Activated CD4-positive, alpha-beta T cell treated with anti-CD3 and anti-CD28 coated beads for 1 hour (primary cell): ENCODE measurements around the gene AOC2.

Source experiments
- DNase-seq: peaks from one replicate; pipeline ENCODE4 v3.0.0-alpha.2; 2020

AOC2 gene

GRCh38 chr17:42844271-42844670, at the start of gene AOC2:
Gene AOC2, plus strand, starts transcription at chr17:42844580. Its CDS starts 47 bp downstream, at chr17:42844627.
- no peak for DNase-seq

DNA sequence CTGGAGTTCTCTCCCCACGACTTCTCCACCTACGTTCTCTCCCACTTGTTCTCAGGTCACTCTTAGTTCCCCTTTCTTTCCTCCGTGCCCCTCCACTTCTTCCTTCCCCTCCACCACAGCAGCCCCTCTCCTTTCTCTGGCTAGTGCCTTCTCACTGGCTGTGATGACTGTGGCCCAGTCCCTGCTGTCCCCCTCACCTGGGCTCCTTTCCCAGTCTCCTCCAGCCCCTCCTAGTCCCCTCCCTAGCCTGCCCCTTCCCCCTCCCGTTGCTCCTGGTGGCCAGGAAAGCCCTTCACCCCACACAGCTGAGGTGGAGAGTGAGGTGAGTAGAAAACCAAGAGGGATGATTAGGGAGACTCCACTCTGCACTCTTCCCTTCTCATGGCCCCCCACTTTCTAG, 49.3 kb upstream of the AOC2 start:
- no peak for DNase-seq

GRCh38 chr17:42795465-42795864, 48.9 kb upstream of the AOC2 start:
- DNase-seq: no peak

- no peak for DNase-seq
Observed at GRCh38 chr17:42796066-42796758, 48.2 kb upstream of the AOC2 start.

DNA sequence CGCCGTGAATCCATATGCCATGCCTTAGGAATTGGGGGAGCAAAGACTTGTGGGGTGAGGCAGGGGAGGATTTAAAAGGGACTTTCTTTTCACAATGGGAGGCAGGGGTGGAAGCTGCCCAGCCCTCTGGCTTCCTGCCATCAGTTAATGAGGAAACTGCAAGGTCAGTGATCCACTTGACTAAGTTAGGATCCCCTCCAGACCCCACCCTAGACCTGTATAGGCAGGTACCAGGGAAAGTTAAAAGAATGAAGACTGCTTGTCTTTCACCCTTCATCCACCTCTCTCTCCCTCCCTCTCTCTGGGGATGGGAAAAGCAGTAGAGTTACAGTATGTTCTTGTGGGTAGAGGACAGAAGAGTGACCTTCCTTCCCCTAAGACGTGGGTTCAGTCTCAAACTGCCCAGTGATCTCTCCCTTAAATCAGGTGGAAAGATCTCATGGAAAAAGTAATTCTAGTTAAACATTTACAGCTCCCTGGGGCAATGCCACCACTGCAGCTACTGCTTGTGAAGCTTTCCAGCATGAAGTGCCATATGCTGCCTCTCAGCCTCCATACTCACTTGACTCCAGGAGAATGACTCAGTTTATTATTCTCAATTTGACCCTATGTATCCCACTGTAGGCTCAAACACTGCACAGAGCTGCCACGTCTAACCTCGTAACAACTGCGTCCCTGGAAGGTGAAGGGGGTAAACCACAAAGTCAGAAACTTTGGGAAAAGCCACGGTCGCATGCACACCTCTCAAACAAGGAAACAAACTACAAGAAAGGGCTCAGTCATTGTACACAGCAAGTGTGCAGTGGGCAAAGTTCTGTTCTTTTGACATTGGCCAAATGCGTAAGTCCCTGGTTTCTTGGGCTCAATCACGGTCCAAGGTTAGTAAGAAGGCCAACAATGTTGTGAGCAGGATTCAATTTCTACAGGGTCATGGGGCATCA, 47.0 kb upstream of the AOC2 start:
- DNase-seq: no peak

DNA sequence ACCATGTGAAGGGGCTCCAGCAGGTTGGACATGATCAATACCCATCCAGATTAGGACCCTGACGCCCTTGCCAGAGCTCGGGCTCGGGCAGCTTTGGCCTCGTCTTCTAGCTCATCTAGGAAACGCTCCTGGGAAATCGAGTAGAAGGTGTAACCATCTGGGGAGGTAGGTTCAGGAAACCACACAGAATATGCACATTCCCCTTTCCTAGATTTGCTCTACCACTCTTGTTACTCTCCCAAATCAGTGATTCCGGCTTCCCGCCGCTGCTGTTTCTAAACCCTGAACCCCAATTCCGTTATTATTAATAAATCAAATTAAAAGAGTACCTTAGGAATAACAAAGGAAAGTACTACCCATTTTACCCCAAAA, 46.4 kb upstream of the AOC2 start:
- no peak for DNase-seq

DNA sequence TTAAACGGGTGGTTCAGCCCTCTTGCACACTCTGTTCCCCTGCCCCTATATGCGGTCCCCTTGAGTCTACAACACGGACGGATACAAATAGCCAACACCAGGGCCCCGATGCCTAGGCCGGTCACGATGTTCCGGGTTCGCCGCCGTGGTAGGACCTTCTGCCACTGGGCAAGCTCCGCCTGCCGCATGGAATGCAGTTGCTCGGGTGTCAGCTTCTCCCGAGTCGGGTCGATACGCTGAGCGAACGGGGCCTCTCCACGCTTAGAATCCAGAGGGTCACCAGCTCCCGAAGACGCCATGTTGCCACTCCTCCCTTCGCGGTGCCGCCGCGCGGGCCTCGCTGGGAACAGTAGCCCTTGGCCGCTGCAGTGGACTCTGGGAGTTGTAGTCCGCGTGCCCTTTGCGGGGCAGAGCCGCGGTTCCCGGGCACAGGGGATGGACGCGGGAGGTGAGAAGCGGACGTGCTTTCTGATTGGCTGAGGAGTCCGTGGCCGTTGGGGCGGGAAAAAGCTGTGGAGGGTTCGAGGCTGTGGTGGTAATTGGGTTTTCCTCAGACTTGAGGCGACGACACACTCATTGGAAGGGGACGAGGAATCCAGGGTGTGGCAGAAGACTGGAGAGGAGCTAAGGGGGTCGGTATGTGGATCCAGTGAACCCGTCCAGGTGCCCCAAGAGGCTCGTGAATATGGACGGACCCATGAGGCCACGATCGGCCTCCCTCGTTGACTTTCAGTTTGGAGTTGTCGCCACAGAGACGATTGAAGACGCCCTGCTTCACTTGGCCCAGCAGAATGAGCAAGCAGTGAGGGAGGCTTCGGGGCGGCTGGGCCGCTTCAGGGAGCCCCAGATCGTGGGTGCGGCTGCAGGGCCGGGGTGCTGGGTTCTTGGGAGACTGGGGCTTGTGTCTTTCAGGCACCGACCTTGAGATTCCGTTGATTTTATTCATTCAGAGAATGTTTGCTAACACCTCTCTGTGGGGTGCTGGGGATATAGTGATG, 45.7 kb upstream of the AOC2 start, which contains the start of the genes CNTD1 and COA3:
Gene CNTD1 (plus strand): TSS at position 479 of the 998 bp plus-strand sequence. CDS start 207 bp downstream, at position 686.
Gene COA3 (minus strand): TSS at position 322 of the 998 bp plus-strand sequence. CDS start 23 bp downstream, at position 299.
- peak; percentile 63 for DNase-seq

GRCh38 chr17:42803074-42803883, 41.1 kb upstream of the AOC2 start:
- DNase-seq: no peak

- no peak for DNase-seq
Observed at GRCh38 chr17:42804918-42805367, 39.4 kb upstream of the AOC2 start.

- no peak for DNase-seq
Observed at GRCh38 chr17:42806249-42806648, 38.1 kb upstream of the AOC2 start.

GRCh38 chr17:42809250-42809649, 35.1 kb upstream of the AOC2 start:
- no peak for DNase-seq

DNA sequence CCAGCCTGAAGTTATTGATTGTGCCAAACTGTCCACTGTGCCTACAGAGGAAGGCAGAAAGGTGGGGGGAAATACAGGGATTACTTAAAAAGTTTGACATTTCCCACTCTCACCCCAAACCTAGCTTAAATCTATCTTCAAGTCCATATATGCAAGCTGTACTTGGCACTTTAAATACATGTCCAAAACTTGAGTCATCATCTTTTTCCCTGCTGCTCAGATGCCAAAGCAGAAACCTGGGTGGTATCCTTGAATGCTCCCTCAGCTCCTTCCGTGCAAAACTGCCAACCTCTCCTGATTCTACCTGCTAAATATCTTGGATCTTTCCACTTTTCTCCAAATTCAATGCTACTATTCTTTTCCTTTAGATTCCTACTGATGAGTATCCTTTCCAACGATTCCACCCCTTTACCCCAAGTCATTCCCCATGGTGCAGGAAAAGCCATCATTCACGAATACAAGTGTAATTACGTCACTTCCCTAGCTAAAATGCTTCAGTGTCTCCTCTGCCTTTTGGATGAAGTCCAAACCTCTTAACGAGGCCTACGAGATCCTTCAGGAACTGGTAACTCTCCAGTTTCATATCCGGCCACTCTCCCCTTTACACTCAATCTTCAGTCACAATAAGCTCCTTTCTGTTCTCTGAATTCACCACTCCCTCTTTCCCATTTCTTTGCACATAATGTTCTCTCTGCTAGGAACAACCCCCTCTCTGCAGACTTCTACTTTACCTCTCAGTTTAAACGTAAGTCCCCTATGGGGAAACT, 29.6 kb upstream of the AOC2 start:
- no peak for DNase-seq

DNA sequence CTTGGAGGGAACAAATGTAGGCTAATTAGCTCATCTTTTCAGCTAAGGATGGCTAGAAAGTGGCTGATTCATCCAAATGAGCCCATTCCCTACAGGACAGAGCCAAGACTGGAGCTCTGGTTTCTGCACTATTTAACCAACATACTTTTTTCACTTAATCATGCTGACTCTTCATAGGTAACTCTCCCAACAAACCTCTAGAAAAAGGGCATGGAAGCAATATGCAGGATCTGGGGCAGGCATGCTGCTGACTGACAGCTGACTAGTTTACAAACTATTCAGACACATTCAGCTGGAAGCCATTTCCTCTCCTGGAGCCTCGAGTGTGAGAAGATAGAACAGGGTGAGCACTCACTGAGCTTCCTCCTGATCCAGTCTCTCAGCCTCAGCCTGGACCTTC, 26.5 kb upstream of the AOC2 start:
- DNase-seq: no peak

DNA sequence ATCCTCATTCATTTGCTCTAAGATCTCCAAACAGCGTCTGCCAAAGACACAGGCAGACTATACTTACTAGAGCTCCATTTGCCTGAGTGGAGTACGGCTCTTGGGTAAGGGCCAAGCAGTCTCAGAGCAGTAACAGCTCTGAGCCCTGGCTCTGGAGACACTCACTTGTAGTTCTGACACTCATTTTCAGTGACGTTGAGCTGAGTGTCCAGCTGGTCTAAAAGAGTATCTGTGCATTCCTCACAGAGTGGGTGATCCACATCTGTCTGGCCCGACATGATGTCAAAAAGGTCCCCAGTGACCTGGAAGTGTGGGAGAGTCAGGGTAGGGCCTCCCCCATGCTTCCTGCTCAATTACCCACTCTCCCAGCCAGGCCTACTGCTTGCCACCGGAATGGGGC, 26.0 kb upstream of the AOC2 start:
- DNase-seq: no peak

GRCh38 chr17:42819939-42820535, 24.3 kb upstream of the AOC2 start:
- DNase-seq: peak; percentile 29

- DNase-seq: no peak
Observed at GRCh38 chr17:42821176-42821575, 23.2 kb upstream of the AOC2 start.

- no peak for DNase-seq
Observed at GRCh38 chr17:42827472-42827871, 16.9 kb upstream of the AOC2 start.

- DNase-seq: no peak
Observed at GRCh38 chr17:42830971-42831370, 13.4 kb upstream of the AOC2 start.

DNA sequence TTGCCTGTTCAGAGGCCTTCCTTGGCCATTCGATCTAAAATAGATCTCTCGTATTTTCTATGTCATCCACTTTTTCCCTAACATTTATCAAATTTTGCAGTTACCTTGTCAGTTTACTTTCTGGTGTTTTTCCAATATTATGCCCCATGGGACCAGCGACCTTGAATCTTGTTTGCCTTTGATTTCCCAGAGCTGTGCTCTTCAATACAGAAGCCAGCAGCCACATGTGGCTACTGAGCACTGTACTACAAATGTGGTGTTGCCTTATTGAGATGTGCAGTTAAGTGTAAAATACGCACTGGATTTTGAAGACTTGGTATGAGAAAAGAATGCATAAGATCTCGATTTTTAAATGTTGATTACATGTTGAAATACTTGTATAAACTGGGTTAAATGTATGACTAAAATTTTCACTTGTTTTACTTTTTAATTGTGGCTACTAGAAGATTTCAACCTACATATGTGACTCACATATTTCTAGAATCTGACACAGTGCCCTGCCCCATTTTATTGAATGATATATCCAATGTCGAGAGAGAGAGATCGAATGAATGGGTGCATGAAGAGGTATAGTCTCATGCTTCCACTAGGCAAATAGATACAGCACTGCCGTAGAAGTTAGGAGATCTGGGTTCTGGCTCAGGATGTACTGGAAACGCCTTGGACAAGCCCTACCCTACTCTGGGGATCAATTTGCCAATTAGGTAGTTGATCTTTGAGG, 12.0 kb upstream of the AOC2 start:
- DNase-seq: no peak
